ENCODE measurements around the gene ANO2.

ANO2 gene

DNA sequence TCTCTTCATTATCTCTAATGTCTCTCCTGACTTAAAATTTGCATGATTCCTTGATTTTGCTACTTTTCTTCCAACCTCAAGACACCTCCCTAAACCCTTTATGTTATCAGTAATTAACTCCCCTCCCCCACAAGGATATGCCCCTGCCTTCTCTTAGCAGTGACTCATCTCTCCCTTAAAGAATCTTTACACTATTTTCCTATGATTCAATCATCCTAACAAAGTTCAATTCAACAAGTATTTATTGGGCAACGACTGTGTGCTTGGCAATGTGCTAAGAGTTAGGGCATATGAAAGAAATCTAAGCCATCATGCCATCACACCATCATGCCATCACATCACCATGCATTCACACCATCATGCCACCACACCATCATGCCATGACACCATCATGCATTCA lies 80.1 kb downstream of the ANO2 start:
- no peak overlapping the region for H4K8ac ChIP-seq (ENCODE audit: low read depth, low read length)
- H3K27me3 ChIP-seq (ENCODE audit: control insufficient read depth in 3 of 3, insufficient read depth in 3 of 3, low read depth in 1 of 3, low read length in 3 of 3), result no peaks in the 10 kb centered on the region
- H3K79me1 ChIP-seq (ENCODE audit: low read depth, low read length), result no peaks in the 10 kb centered on the region
- H3K4me3 ChIP-seq (ENCODE audit: low read length in 2 of 2), result peak overlapping the region in 1 of 2 donors; percentile 9
- no peaks in the 10 kb centered on the region for H3K36me3 ChIP-seq (replicated peaks in 1 of 2; ENCODE audit: control insufficient read depth in 2 of 2, insufficient read depth in 2 of 2, low read length in 2 of 2)
- no peak overlapping the region for H2BK5ac ChIP-seq (ENCODE audit: low read length)
- H2AK5ac ChIP-seq (ENCODE audit: low read depth, low read length), result no peak overlapping the region
- H3K23ac ChIP-seq (ENCODE audit: low read depth, low read length, poor library complexity), result no peak overlapping the region
- no peak overlapping the region for H2BK15ac ChIP-seq (ENCODE audit: low read length)
- H3K4me1 ChIP-seq (ENCODE audit: control insufficient read depth in 2 of 2, insufficient read depth in 1 of 2, low read depth in 1 of 2, low read length in 2 of 2), result no peaks in the 10 kb centered on the region
- H3K9ac ChIP-seq (ENCODE audit: low read depth, low read length, poor library complexity), result no peak overlapping the region
- no peak for DNase-seq (ENCODE audit: low spot score)
- H3K9me3 ChIP-seq (replicated peaks in 1 of 2; ENCODE audit: control insufficient read depth in 2 of 2, insufficient read depth in 1 of 2, low read depth in 1 of 2, low read length in 2 of 2), result peaks cover 0 to 5% of the 10 kb centered on the region in 2 donors
- no peak overlapping the region for H3K4me2 ChIP-seq (ENCODE audit: insufficient read depth, low read length, poor library complexity, severe bottlenecking)
- no CpG with 5 or more reads among the region's 1 CpG for WGBS, 2 donors (ENCODE audit: extremely low coverage in 2 of 2, insufficient read length in 2 of 2, insufficient replicate concordance in 1 of 2)
- H3K27ac ChIP-seq (replicated peaks; ENCODE audit: low read length), result no peak overlapping the region
- no peak overlapping the region for H3K4ac ChIP-seq (ENCODE audit: low read length)
- no peak overlapping the region for H2BK120ac ChIP-seq (ENCODE audit: low read depth, low read length)
- H2AFZ ChIP-seq (ENCODE audit: low read length), result no peak overlapping the region
- H3K18ac ChIP-seq (ENCODE audit: low read length), result no peak overlapping the region
- no peak overlapping the region for H3K14ac ChIP-seq (ENCODE audit: low read length)
- H4K91ac ChIP-seq (ENCODE audit: low read depth, low read length, poor library complexity), result no peak overlapping the region
- no peak overlapping the region for H2BK12ac ChIP-seq (ENCODE audit: low read length)

DNA sequence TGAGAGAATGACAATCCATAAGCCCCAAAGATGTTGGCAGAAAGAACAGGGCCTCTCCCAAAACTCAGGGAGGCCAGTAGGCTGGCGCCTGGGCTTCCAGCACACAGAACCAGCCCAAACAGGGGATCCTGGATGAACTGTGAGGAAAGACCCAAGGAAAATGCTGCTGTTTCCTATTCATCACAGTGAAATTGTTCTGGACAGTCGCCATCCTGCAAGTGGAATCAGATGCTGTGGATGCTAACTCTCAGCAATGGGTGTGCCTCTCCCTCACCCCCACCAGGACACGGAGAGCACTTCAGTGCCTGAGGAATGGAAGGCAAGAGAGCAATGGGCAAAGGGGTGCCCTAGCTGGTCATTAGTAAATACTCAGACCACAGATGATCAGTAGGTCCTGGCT lies 80.8 kb downstream of the ANO2 start:
- Histone ChIP-seq H2BK5ac (ENCODE audit: low read length) (no peak overlapping the region), H2BK12ac (ENCODE audit: low read length) (no peak overlapping the region), H3K9ac (ENCODE audit: low read depth, low read length, poor library complexity) (no peak overlapping the region), H2AFZ (ENCODE audit: low read length) (no peak overlapping the region), H3K27me3 (ENCODE audit: control insufficient read depth in 3 of 3, insufficient read depth in 3 of 3, low read depth in 1 of 3, low read length in 3 of 3) (no peaks in the 10 kb centered on the region), H3K23ac (ENCODE audit: low read depth, low read length, poor library complexity) (no peak overlapping the region), H3K79me1 (ENCODE audit: low read depth, low read length) (no peaks in the 10 kb centered on the region), H2BK15ac (ENCODE audit: low read length) (no peak overlapping the region), H3K18ac (ENCODE audit: low read length) (no peak overlapping the region), H4K91ac (ENCODE audit: low read depth, low read length, poor library complexity) (no peak overlapping the region), H2BK120ac (ENCODE audit: low read depth, low read length) (no peak overlapping the region), H3K4ac (ENCODE audit: low read length) (no peak overlapping the region), H4K8ac (ENCODE audit: low read depth, low read length) (no peak overlapping the region), H2AK5ac (ENCODE audit: low read depth, low read length) (no peak overlapping the region), H3K9me3 (replicated peaks in 1 of 2; ENCODE audit: control insufficient read depth in 2 of 2, insufficient read depth in 1 of 2, low read depth in 1 of 2, low read length in 2 of 2) (peaks cover 0 to 5% of the 10 kb centered on the region in 2 donors), H3K4me2 (ENCODE audit: insufficient read depth, low read length, poor library complexity, severe bottlenecking) (no peak overlapping the region), H3K14ac (ENCODE audit: low read length) (no peak overlapping the region), H3K4me3 (ENCODE audit: low read length in 2 of 2) (no peak overlapping the region), H3K4me1 (ENCODE audit: control insufficient read depth in 2 of 2, insufficient read depth in 1 of 2, low read depth in 1 of 2, low read length in 2 of 2) (no peaks in the 10 kb centered on the region), H3K27ac (replicated peaks; ENCODE audit: low read length) (no peak overlapping the region), H3K36me3 (replicated peaks in 1 of 2; ENCODE audit: control insufficient read depth in 2 of 2, insufficient read depth in 2 of 2, low read length in 2 of 2) (no peaks in the 10 kb centered on the region)
- DNase-seq (ENCODE audit: low spot score), result no peak
- no CpG with 5 or more reads among the region's 3 CpGs for WGBS, 2 donors (ENCODE audit: extremely low coverage in 2 of 2, insufficient read length in 2 of 2, insufficient replicate concordance in 1 of 2)

DNA sequence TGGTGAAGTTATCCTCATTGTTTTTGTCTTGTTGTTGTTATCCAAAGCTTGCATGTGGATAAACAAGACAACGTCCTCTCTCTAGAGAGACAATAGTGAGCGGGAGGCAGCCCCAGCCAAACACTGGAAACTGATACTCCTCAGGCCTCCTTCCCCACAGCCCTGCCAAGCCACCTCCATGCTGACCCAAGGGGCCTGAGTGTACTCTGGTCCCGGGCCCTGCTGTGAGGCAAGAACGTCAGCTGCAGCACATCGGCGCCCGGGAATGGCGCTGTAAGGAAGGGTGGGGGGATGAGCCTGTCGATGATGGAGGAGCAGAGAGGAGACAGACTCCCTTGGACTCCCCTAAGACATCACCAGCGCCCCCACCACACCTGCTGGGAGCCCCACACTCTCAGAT lies 83.6 kb downstream of the ANO2 start:
- Histone ChIP-seq H2BK12ac (ENCODE audit: low read length) (peak overlapping the region; percentile 52), H4K91ac (ENCODE audit: low read depth, low read length, poor library complexity) (no peak overlapping the region), H3K4me3 (ENCODE audit: low read length in 2 of 2) (no peak overlapping the region), H3K9ac (ENCODE audit: low read depth, low read length, poor library complexity) (no peak overlapping the region), H3K14ac (ENCODE audit: low read length) (peak overlapping the region; percentile 11), H3K27me3 (ENCODE audit: control insufficient read depth in 3 of 3, insufficient read depth in 3 of 3, low read depth in 1 of 3, low read length in 3 of 3) (no peaks in the 10 kb centered on the region), H3K18ac (ENCODE audit: low read length) (peak overlapping the region; percentile 60), H2AK5ac (ENCODE audit: low read depth, low read length) (no peak overlapping the region), H3K23ac (ENCODE audit: low read depth, low read length, poor library complexity) (peak overlapping the region; percentile 49), H3K79me1 (ENCODE audit: low read depth, low read length) (no peaks in the 10 kb centered on the region), H3K4ac (ENCODE audit: low read length) (no peak overlapping the region), H2BK120ac (ENCODE audit: low read depth, low read length) (no peak overlapping the region), H2AFZ (ENCODE audit: low read length) (no peak overlapping the region), H3K4me2 (ENCODE audit: insufficient read depth, low read length, poor library complexity, severe bottlenecking) (no peak overlapping the region), H4K8ac (ENCODE audit: low read depth, low read length) (peak overlapping the region; percentile 0), H3K4me1 (ENCODE audit: control insufficient read depth in 2 of 2, insufficient read depth in 1 of 2, low read depth in 1 of 2, low read length in 2 of 2) (peaks cover 2 to 6% of the 10 kb centered on the region in 2 donors), H3K9me3 (replicated peaks in 1 of 2; ENCODE audit: control insufficient read depth in 2 of 2, insufficient read depth in 1 of 2, low read depth in 1 of 2, low read length in 2 of 2) (peaks cover 0 to 5% of the 10 kb centered on the region in 2 donors), H2BK15ac (ENCODE audit: low read length) (no peak overlapping the region), H3K27ac (replicated peaks; ENCODE audit: low read length) (no peak overlapping the region), H2BK5ac (ENCODE audit: low read length) (no peak overlapping the region), H3K36me3 (replicated peaks in 1 of 2; ENCODE audit: control insufficient read depth in 2 of 2, insufficient read depth in 2 of 2, low read length in 2 of 2) (no peaks in the 10 kb centered on the region)
- no CpG with 5 or more reads among the region's 10 CpGs for WGBS, 2 donors (ENCODE audit: extremely low coverage in 2 of 2, insufficient read length in 2 of 2, insufficient replicate concordance in 1 of 2)
- no peak for DNase-seq (ENCODE audit: low spot score)

DNA sequence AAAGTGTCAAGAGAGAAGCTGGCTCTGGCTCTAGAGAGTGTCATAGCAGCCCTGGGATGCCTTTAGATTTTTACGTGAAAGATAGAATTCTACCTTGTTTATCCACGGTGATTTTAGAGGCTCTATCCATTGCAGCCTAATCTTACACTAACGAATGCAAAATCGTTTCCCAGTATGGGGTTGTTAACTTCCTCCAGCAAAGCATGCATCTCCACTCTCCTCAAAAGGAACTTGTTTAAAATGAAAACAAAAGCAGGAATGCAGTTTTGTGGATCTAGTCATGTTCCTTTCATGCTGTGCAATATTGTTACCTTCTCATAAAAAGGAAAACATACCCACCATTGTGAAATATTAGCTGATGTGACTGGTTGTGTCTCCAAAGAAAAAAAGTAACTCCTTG lies 88.4 kb downstream of the ANO2 start:
- Histone ChIP-seq H2BK120ac (ENCODE audit: low read depth, low read length) (no peak overlapping the region), H4K91ac (ENCODE audit: low read depth, low read length, poor library complexity) (no peak overlapping the region), H4K8ac (ENCODE audit: low read depth, low read length) (no peak overlapping the region), H2BK15ac (ENCODE audit: low read length) (no peak overlapping the region), H3K27me3 (ENCODE audit: control insufficient read depth in 3 of 3, insufficient read depth in 3 of 3, low read depth in 1 of 3, low read length in 3 of 3) (no peaks in the 10 kb centered on the region), H3K79me1 (ENCODE audit: low read depth, low read length) (no peaks in the 10 kb centered on the region), H3K9me3 (replicated peaks in 1 of 2; ENCODE audit: control insufficient read depth in 2 of 2, insufficient read depth in 1 of 2, low read depth in 1 of 2, low read length in 2 of 2) (no peaks in the 10 kb centered on the region), H2AFZ (ENCODE audit: low read length) (peak overlapping the region; percentile 17), H2AK5ac (ENCODE audit: low read depth, low read length) (no peak overlapping the region), H3K18ac (ENCODE audit: low read length) (no peak overlapping the region), H3K23ac (ENCODE audit: low read depth, low read length, poor library complexity) (no peak overlapping the region), H2BK12ac (ENCODE audit: low read length) (no peak overlapping the region), H3K4me1 (ENCODE audit: control insufficient read depth in 2 of 2, insufficient read depth in 1 of 2, low read depth in 1 of 2, low read length in 2 of 2) (peaks cover 5 to 8% of the 10 kb centered on the region in 2 donors), H3K36me3 (replicated peaks in 1 of 2; ENCODE audit: control insufficient read depth in 2 of 2, insufficient read depth in 2 of 2, low read length in 2 of 2) (no peaks in the 10 kb centered on the region), H3K14ac (ENCODE audit: low read length) (no peak overlapping the region), H2BK5ac (ENCODE audit: low read length) (no peak overlapping the region), H3K4me2 (ENCODE audit: insufficient read depth, low read length, poor library complexity, severe bottlenecking) (no peak overlapping the region), H3K27ac (replicated peaks; ENCODE audit: low read length) (no peak overlapping the region), H3K4ac (ENCODE audit: low read length) (no peak overlapping the region), H3K9ac (ENCODE audit: low read depth, low read length, poor library complexity) (no peak overlapping the region), H3K4me3 (ENCODE audit: low read length in 2 of 2) (no peak overlapping the region)
- WGBS, 2 donors (ENCODE audit: extremely low coverage in 2 of 2, insufficient read length in 2 of 2, insufficient replicate concordance in 1 of 2), result no CpG with 5 or more reads among the region's 4 CpGs
- DNase-seq (ENCODE audit: low spot score), result no peak
